Adrenal gland (tissue), 5 donors: ENCODE results near the gene LRP1B.

Experiments used
- POLR2A ChIP-seq, 2 donors: fragments of 450-650 bp; IDR thresholded peaks; one replicate each; pipeline ENCODE4 v1.6.1; 2017; ENCODE audit warnings: antibody characterized with exemption in 2 of 2, mild to moderate bottlenecking in 2 of 2, moderate library complexity in 1 of 2
- TF ChIP-seq, protein P1 (sequence below), 6 experiments: fragments of 450-650 bp in 4 of 6; fragments of 200-600 bp in 2 of 6; sonication (generic) in 1 of 6; IDR thresholded peaks; 1 replicate in 5 of 6; 2 replicates in 1 of 6; pipeline versions ENCODE4 v1.5.1 to v1.8.0; 2016 to 2021; ENCODE audit warnings: antibody characterized with exemption in 6 of 6, mild to moderate bottlenecking in 2 of 6, moderate library complexity in 1 of 6
- donor health status: DM: no; HTN: no; CAD: no.

- TF ChIP-seq, protein P1, sequence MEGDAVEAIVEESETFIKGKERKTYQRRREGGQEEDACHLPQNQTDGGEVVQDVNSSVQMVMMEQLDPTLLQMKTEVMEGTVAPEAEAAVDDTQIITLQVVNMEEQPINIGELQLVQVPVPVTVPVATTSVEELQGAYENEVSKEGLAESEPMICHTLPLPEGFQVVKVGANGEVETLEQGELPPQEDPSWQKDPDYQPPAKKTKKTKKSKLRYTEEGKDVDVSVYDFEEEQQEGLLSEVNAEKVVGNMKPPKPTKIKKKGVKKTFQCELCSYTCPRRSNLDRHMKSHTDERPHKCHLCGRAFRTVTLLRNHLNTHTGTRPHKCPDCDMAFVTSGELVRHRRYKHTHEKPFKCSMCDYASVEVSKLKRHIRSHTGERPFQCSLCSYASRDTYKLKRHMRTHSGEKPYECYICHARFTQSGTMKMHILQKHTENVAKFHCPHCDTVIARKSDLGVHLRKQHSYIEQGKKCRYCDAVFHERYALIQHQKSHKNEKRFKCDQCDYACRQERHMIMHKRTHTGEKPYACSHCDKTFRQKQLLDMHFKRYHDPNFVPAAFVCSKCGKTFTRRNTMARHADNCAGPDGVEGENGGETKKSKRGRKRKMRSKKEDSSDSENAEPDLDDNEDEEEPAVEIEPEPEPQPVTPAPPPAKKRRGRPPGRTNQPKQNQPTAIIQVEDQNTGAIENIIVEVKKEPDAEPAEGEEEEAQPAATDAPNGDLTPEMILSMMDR (IDR thresholded peaks at IDR 0.05), result no peak
- no peak for TF ChIP-seq POLR2A (IDR thresholded peaks at IDR 0.05)
Observed at GRCh38 chr2:140662504-140662903, 1468.3 kb downstream of the LRP1B start.
